HCT116 (cell line): ENCODE results near the gene ALDH8A1. TPM values are rescaled to one million over a fixed set of nuclear protein-coding genes. Genes with fewer than 3 reads are reported as not detected.

Experiments
- ATAC-seq: fragments of 200-7000 bp; cut with Tn5 transposase; 2 replicates; pipeline ENCODE4 v1.9.1; 2020; ENCODE audit warnings: mild to moderate bottlenecking, moderate library complexity
- BruUV-seq: library from RNA; stranded (reverse); fragments of 400-500 nt; replicated peaks from 2 replicates; lab custom pipeline; 2021; lab: Mats Ljungman, UMichigan
- CTCF ChIA-PET: fragments of 300-600 bp; sonication (Branson Sonifier 250); formaldehyde crosslinking; loops from one replicate; lab custom pipeline; 2021; ENCODE audit warnings: antibody characterized with exemption; lab: Charles Lee
- POLR2A ChIA-PET: fragments of 300-600, 350-600 bp; sonication (Branson Sonifier 250); formaldehyde crosslinking; loops from one replicate; lab custom pipeline; 2021; ENCODE audit warnings: antibody characterized with exemption; lab: Charles Lee
- RAD21 ChIA-PET, 2 experiments: fragments of 300-600 bp; sonication (Branson Sonifier 250); formaldehyde crosslinking; loops; one replicate each; lab custom pipeline; 2023; ENCODE audit warnings: low total read pairs in 2 of 2; ENCODE audit not compliant: uncharacterized antibody in 2 of 2, unreplicated experiment in 2 of 2, low non-redundant PET in 1 of 2; lab: Charles Lee
- DNase-seq: peaks from one replicate; pipeline ENCODE4 v3.0.0-alpha.2; 2010; ENCODE audit warnings: low read depth, low spot score
- H2AFZ ChIP-seq: fragments of 200-600 bp; shearing (Covaris generic), sonication (generic); 2 replicates; pipeline ENCODE4 v1.6.1; 2017; ENCODE audit warnings: low read depth, mixed run types, mixed read lengths, antibody characterized with exemption, low read length; ENCODE audit not compliant: poor library complexity, severe bottlenecking
- H3K27ac ChIP-seq: 2 replicates; pipeline ENCODE4 v1.5.1; 2012; ENCODE audit warnings: low read depth, low read length
- H3K27me3 ChIP-seq: fragments of 200-600 bp; sonication (generic); 2 replicates; pipeline ENCODE4 v1.6.1; 2016; ENCODE audit warnings: mixed run types, low read length, mixed read lengths; ENCODE audit not compliant: insufficient read depth
- H3K36me3 ChIP-seq, 2 experiments: fragments of 200-500 bp in 1 of 2; fragments of 200-600 bp in 1 of 2; sonication (Bioruptor generic) in 1 of 2; sonication (generic) in 1 of 2; 2 replicates each; pipeline versions ENCODE4 v1.5.1 to v1.6.1; 2014 to 2016; ENCODE audit warnings: low read length in 2 of 2, inconsistent platforms in 1 of 2, mixed read lengths in 1 of 2, mixed run types in 1 of 2; ENCODE audit not compliant: insufficient read depth in 2 of 2, control insufficient read depth in 1 of 2
- H3K4me1 ChIP-seq, 2 experiments: fragments of 200-600 bp in 1 of 2; sonication (generic) in 1 of 2; 2 replicates each; pipeline versions ENCODE4 v1.5.1 to v1.6.1; 2012 to 2017; ENCODE audit warnings: low read length in 2 of 2, inconsistent platforms in 1 of 2, mild to moderate bottlenecking in 1 of 2, mixed read lengths in 1 of 2, mixed run types in 1 of 2, moderate library complexity in 1 of 2; ENCODE audit not compliant: insufficient read depth in 2 of 2, control insufficient read depth in 1 of 2
- H3K4me2 ChIP-seq: fragments of 200-600 bp; sonication (generic); 2 replicates; pipeline ENCODE4 v1.6.1; 2017; ENCODE audit warnings: mixed run types, low read length, mixed read lengths
- H3K4me3 ChIP-seq, 2 experiments: fragments of 200-600 bp in 1 of 2; sonication (generic) in 1 of 2; replicated peaks in 1 of 2; 2 replicates each; pipeline ENCODE4 v1.5.1; 2011 to 2016; ENCODE audit warnings: low read length in 2 of 2, control low read depth in 1 of 2, low read depth in 1 of 2, mild to moderate bottlenecking in 1 of 2, mixed read lengths in 1 of 2, mixed run types in 1 of 2
- H3K79me2 ChIP-seq: fragments of 200-600 bp; sonication (generic); 2 replicates; pipeline ENCODE4 v1.6.1; 2017; ENCODE audit warnings: mild to moderate bottlenecking, mixed run types, low read length, moderate library complexity, mixed read lengths; ENCODE audit not compliant: insufficient read depth
- H3K9ac ChIP-seq: fragments of 200-600 bp; sonication (generic); 2 replicates; pipeline ENCODE4 v1.6.1; 2016; ENCODE audit warnings: low read length, mixed read lengths
- H3K9me2 ChIP-seq: fragments of 200-600 bp; sonication (generic), shearing (Covaris generic); 2 replicates; pipeline ENCODE4 v1.6.1; 2017; ENCODE audit warnings: mixed run types, mild to moderate bottlenecking, moderate library complexity; ENCODE audit not compliant: insufficient read depth
- H3K9me3 ChIP-seq, 2 experiments: fragments of 200-500 bp in 1 of 2; fragments of 200-600 bp in 1 of 2; sonication (Bioruptor generic) in 1 of 2; sonication (generic) in 1 of 2; 2 replicates each; pipeline ENCODE4 v1.6.1; 2014 to 2017; ENCODE audit warnings: low read length in 2 of 2, mixed read lengths in 2 of 2, inconsistent platforms in 1 of 2, low read depth in 1 of 2, mild to moderate bottlenecking in 1 of 2, mixed run types in 1 of 2, moderate library complexity in 1 of 2; ENCODE audit not compliant: control insufficient read depth in 1 of 2, insufficient read depth in 1 of 2
- H4K20me1 ChIP-seq: fragments of 200-600 bp; sonication (generic), shearing (Covaris generic); 2 replicates; pipeline ENCODE4 v1.6.1; 2017; ENCODE audit warnings: mixed run types, mild to moderate bottlenecking, moderate library complexity; ENCODE audit not compliant: insufficient read depth
- CBX3 ChIP-seq: IDR thresholded peaks from 2 replicates; pipeline ENCODE4 v1.6.1; 2012; ENCODE audit warnings: low read depth
- RAD21 ChIP-seq: IDR thresholded peaks from 2 replicates; pipeline ENCODE4 v1.6.1; 2012; ENCODE audit warnings: low read depth, mild to moderate bottlenecking
- SRF ChIP-seq: IDR thresholded peaks from 2 replicates; pipeline ENCODE4 v1.6.1; 2012; ENCODE audit warnings: low read depth
- YY1 ChIP-seq: IDR thresholded peaks from 2 replicates; pipeline ENCODE4 v1.6.1; 2011; ENCODE audit warnings: low read length, low read depth, moderate library complexity, mild to moderate bottlenecking; ENCODE audit not compliant: insufficient replicate concordance; ENCODE audit errors: extremely low read depth
- intact Hi-C: fragments of 100-400 bp; cut with micrococcal nuclease; formaldehyde crosslinking; loops from 2 replicates; pipeline ENCODE4 v1.10.0; 2022
- total RNA-seq: library from RNA; stranded (reverse); gene quantifications from one replicate; pipeline ENCODE4 v1.2.1, GENCODE V29; 2021; ENCODE audit not compliant: unreplicated experiment
- TF ChIP-seq, protein P1 (sequence below): IDR thresholded peaks from 2 replicates; pipeline ENCODE4 v1.6.1; 2011; ENCODE audit warnings: mild to moderate bottlenecking, low read length, moderate library complexity; ENCODE audit not compliant: insufficient replicate concordance; ENCODE audit errors: extremely low read depth
- TF ChIP-seq, protein P2 (sequence below), 3 experiments: fragments of 200-600 bp in 1 of 3; sonication (generic) in 1 of 3; IDR thresholded peaks in 2 of 3; conservative IDR thresholded peaks in 1 of 3; 2 replicates each; pipeline ENCODE4 v1.5.1; 2012 to 2017; ENCODE audit warnings: low read depth in 2 of 3, low read length in 2 of 3, antibody characterized with exemption in 1 of 3, borderline replicate concordance in 1 of 3, control low read depth in 1 of 3, mild to moderate bottlenecking in 1 of 3, mixed read lengths in 1 of 3, mixed run types in 1 of 3, moderate library complexity in 1 of 3; ENCODE audit not compliant: insufficient read depth in 1 of 3
- TF ChIP-seq, protein P3 (sequence below): IDR thresholded peaks from 2 replicates; pipeline ENCODE4 v1.6.1; 2012

Gene ALDH8A1
- total RNA-seq, 1 experiment from 2014 or later, result 1.4 TPM

DNA sequence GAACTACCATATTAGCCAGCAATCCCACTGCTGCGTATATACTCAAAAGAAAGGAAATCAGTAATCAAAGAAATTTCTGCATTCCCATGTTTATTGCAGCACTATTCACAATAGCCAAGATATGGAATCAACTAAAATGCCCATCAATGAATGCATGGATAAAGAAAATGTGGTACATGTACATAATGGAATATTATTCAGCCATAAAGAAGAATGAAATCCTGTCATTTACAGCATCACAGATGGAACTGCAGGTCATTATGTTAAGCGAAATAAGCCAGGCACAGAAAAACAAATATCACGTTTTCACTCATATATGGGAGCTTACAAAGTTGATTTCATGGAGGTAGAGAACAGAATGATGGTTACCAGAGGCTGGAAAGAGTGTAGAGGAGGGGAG lies 65.1 kb downstream of the ALDH8A1 start:
- Histone ChIP-seq H3K27me3 (no peaks in the 10 kb centered on the region), H3K4me2 (no peak overlapping the region), H3K9me2 (no peaks in the 10 kb centered on the region), H3K9ac (no peak overlapping the region), H4K20me1 (no peaks in the 10 kb centered on the region), H3K4me1 (0 out of 4 replicates have a peak, but pooled peaks cover 0 to 3% of the 10 kb centered on the region in 2 experiments), H3K9me3 (no peaks in the 10 kb centered on the region), H3K27ac (no peak overlapping the region), H2AFZ (no peak overlapping the region), H3K36me3 (no peaks in the 10 kb centered on the region), H3K4me3 (no peak overlapping the region), H3K79me2 (no peaks in the 10 kb centered on the region)
- intact Hi-C loops, result loop anchor here (5.0 kb wide), 1 partner anchor 242 kb away; no protein-coding TSS in a partner anchor
- no peak for DNase-seq
- RAD21 ChIA-PET, result no interaction called here
- CTCF ChIA-PET, result no interaction called here
- POLR2A ChIA-PET, result no interaction called here
- ATAC-seq, result no peak
- TF ChIP-seq CBX3 (no peak), YY1 (no peak), RAD21 (no peak)
- TF ChIP-seq, protein P1, sequence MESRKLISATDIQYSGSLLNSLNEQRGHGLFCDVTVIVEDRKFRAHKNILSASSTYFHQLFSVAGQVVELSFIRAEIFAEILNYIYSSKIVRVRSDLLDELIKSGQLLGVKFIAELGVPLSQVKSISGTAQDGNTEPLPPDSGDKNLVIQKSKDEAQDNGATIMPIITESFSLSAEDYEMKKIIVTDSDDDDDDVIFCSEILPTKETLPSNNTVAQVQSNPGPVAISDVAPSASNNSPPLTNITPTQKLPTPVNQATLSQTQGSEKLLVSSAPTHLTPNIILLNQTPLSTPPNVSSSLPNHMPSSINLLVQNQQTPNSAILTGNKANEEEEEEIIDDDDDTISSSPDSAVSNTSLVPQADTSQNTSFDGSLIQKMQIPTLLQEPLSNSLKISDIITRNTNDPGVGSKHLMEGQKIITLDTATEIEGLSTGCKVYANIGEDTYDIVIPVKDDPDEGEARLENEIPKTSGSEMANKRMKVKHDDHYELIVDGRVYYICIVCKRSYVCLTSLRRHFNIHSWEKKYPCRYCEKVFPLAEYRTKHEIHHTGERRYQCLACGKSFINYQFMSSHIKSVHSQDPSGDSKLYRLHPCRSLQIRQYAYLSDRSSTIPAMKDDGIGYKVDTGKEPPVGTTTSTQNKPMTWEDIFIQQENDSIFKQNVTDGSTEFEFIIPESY, result no peak
- no TSS peak for BruUV-seq

DNA sequence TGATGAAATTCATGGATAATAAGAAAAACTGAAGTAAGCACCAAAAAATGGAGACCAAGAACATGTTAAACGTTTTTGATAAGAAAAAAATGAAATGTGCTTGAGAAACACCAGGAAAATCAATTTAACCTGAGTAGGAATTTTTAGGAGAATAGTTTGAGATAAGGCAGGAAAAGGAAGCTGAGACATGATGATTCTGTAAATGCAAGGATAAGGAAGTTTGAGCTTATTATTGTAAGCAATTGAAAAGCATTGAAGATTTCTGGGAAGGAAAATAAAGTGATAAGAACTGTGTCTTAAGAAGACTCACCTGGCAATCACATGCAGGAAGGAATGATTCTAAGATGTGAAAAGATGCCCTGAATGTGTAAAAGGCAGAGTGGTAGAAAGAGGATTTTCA lies 66.6 kb downstream of the ALDH8A1 start:
- Histone ChIP-seq H3K4me3 (no peak overlapping the region), H4K20me1 (no peaks in the 10 kb centered on the region), H3K9ac (no peak overlapping the region), H3K4me2 (no peak overlapping the region), H3K4me1 (0 out of 4 replicates have a peak, but pooled peaks cover 0 to 3% of the 10 kb centered on the region in 2 experiments), H3K27ac (no peak overlapping the region), H3K36me3 (no peaks in the 10 kb centered on the region), H3K27me3 (no peaks in the 10 kb centered on the region), H3K79me2 (no peaks in the 10 kb centered on the region), H2AFZ (no peak overlapping the region), H3K9me3 (no peaks in the 10 kb centered on the region), H3K9me2 (no peaks in the 10 kb centered on the region)
- no TSS peak for BruUV-seq
- RAD21 ChIA-PET, result interaction anchor here in 1 of 2 experiments (1.4 kb wide), 1 partner anchor 709 kb away, joined by 7 read pairs; no protein-coding TSS in a partner anchor
- intact Hi-C loops, result loop anchor here (5.0 kb wide), 1 partner anchor 241 kb away; no protein-coding TSS in a partner anchor
- ATAC-seq (no peak), DNase-seq (no peak)
- TF ChIP-seq, protein P2, sequence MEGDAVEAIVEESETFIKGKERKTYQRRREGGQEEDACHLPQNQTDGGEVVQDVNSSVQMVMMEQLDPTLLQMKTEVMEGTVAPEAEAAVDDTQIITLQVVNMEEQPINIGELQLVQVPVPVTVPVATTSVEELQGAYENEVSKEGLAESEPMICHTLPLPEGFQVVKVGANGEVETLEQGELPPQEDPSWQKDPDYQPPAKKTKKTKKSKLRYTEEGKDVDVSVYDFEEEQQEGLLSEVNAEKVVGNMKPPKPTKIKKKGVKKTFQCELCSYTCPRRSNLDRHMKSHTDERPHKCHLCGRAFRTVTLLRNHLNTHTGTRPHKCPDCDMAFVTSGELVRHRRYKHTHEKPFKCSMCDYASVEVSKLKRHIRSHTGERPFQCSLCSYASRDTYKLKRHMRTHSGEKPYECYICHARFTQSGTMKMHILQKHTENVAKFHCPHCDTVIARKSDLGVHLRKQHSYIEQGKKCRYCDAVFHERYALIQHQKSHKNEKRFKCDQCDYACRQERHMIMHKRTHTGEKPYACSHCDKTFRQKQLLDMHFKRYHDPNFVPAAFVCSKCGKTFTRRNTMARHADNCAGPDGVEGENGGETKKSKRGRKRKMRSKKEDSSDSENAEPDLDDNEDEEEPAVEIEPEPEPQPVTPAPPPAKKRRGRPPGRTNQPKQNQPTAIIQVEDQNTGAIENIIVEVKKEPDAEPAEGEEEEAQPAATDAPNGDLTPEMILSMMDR (IDR thresholded peaks at IDR 0.05 in 2 of 3, conservative IDR thresholded peaks at IDR 0.05 in 1 of 3; ENCODE audit: borderline replicate concordance in 1 of 3, insufficient read depth in 1 of 3, low read depth in 2 of 3, low read length in 2 of 3), result no peak
- TF ChIP-seq SRF, result no peak
- TF ChIP-seq, protein P3, sequence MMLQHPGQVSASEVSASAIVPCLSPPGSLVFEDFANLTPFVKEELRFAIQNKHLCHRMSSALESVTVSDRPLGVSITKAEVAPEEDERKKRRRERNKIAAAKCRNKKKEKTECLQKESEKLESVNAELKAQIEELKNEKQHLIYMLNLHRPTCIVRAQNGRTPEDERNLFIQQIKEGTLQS, result no peak
- TF ChIP-seq YY1, result no peak
- CTCF ChIA-PET, result interaction anchor here (1.1 to 2.9 kb wide), 7 partner anchors 12 to 771 kb away, joined by 3 to 19 read pairs (median 5); no protein-coding TSS in a partner anchor
- POLR2A ChIA-PET, result interaction anchor here (0.9 kb wide), 1 partner anchor 709 kb away, joined by 5 read pairs; no protein-coding TSS in a partner anchor
